SKM-1 treated with dmso at 0.1 percent for 144 hours (cell line): ENCODE data around the gene CNPY4.
"Not testable (repeated sequence)": the region's sequence is repeated elsewhere in the genome, so short reads cannot be mapped to it uniquely, and the experiment has no call there.

ENCODE experiments used
- DNase-seq: peaks from one replicate; lab custom pipeline; 2025; ENCODE audit not compliant: unreplicated experiment; lab: John Stamatoyannopoulos, UW

Gene CNPY4

DNA sequence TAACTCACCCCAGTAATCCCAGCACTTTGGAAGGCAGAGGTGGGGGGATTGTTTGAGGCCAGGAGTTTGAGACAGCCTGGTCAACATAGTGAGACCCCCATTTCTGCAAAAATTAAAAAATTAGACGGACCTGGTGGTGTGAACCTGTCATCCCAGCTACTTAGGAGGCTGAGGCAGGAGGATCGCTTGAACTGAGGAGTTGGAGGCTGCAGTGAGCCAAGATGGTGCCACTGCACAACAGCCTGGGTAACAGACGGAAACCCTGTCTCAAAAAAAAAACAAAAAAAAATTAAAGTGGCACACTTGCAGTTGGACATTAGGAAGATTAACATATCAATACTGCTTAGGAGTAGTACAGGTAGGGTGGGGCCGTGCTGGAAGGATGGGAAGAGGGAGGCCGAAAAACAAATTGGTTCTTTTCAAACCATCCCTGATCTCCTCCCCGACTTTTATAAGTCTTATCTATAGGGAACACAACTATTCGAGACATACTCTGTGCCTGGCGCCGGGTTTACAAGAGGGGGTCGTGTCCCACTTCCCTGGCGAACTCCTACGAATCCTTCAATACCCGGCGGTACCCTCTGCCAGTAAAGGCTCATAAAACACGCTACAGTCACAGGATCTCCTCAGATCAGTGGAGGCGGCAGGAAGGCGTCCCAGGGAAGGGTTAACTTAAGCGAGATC is 904 bp upstream of the CNPY4 start:
- DNase-seq, result peak; percentile 38

DNA sequence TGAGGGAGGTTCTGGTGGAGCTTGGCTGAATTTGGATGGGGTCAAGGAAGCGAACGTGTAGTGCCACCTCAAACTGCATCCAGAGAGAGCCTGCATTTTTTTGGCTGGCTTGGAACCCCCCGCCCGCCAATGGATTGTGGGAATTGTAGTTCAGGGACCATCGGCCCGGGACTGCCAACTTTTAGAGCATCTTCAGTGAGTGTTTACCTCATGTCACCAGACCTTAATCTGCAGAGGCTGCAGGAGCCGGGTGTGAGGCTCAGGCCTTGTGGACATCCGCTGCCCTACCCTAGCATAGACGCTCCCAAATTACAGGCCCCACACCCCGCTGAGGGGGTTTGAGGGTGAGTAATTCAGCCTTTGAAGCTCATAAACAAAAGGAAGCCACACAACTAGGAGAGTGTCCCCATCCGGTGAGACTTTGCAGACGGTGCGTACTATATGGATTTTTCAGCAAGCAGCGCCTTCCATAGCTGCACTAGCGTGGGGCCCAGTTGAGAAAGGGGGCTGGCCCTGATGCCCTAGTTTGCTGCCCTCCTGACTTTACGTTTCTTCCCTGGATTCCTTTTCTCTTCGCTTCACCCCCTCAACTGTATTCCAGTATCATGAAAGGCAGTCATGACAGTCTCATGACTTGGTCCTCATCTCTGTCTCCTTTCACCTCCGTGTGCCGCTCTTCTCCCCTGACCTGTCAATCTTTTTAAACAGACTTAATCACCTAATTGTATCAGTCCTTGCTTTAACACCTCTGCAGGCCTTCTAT is 717 bp downstream of the CNPY4 start:
- no peak for DNase-seq

DNA sequence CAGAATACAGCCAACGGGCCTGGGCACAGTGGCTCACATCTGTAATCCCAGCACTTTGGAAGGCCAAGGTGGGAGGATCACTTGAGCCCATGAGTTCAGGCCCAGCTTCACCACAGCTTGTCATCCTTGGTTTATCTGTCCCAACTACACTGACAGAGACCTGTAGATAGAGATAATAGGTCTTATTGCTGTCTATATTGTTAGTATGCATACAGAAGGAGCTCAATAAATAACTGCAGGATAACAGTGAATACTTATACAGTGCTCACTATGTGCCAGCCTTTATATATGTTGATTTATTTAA is 1.3 kb downstream of the CNPY4 start:
- DNase-seq, result no peak

DNA sequence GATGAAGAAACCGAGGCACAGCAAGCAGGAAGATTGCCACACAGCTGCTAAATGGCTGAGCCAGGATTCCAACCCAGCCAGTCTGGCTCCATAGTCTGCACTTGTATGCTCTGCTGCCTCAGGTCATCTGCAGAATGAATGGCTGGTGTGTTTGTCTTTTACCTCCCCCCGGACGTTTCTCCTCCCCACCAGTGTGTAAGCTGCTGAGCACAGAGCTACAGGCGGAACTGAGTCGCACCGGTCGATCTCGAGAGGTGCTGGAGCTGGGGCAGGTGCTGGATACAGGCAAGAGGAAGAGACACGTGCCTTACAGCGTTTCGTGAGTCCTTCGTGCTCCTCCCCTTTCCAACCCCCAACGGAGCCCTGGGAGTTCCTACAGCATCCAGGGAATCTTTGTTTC is 2.6 kb downstream of the CNPY4 start:
- DNase-seq, result no peak

DNA sequence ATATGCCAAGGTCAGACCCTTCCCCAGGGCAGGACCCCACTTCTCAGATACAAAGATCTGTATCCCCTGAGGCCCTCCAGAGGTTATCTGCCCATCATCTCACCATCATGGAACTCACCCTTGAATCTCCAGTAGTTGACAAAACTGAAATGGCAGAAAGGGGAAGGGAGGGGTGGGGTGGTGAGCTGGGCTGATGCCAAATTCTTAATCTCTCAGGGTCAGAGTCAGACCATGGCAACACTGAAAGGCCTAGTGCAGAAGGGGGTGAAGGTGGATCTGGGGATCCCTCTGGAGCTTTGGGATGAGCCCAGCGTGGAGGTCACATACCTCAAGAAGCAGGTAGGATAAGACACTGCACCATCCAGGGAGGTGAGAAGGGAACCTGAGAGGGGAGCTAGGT is 3.1 kb downstream of the CNPY4 start:
- DNase-seq, result no peak

DNA sequence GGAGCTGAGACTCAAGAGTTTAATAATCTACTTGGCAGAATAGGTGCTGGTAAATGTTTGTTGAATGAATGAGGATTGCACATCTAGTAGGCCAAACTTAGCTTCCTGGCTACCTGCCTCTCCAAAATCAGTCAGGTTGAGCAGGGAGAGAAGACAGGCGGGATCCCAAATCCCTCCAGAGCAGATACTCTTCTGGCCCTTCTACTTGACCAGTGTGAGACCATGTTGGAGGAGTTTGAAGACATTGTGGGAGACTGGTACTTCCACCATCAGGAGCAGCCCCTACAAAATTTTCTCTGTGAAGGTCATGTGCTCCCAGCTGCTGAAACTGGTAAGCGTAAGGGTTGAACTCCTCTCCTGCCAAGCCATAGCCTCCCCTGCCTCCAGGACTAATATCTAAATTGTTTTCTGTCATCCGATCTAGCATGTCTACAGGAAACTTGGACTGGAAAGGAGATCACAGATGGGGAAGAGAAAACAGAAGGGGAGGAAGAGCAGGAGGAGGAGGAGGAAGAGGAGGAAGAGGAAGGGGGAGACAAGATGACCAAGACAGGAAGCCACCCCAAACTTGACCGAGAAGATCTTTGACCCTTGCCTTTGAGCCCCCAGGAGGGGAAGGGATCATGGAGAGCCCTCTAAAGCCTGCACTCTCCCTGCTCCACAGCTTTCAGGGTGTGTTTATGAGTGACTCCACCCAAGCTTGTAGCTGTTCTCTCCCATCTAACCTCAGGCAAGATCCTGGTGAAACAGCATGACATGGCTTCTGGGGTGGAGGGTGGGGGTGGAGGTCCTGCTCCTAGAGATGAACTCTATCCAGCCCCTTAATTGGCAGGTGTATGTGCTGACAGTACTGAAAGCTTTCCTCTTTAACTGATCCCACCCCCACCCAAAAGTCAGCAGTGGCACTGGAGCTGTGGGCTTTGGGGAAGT is 5.1 kb downstream of the CNPY4 start:
- DNase-seq, result no peak

DNA sequence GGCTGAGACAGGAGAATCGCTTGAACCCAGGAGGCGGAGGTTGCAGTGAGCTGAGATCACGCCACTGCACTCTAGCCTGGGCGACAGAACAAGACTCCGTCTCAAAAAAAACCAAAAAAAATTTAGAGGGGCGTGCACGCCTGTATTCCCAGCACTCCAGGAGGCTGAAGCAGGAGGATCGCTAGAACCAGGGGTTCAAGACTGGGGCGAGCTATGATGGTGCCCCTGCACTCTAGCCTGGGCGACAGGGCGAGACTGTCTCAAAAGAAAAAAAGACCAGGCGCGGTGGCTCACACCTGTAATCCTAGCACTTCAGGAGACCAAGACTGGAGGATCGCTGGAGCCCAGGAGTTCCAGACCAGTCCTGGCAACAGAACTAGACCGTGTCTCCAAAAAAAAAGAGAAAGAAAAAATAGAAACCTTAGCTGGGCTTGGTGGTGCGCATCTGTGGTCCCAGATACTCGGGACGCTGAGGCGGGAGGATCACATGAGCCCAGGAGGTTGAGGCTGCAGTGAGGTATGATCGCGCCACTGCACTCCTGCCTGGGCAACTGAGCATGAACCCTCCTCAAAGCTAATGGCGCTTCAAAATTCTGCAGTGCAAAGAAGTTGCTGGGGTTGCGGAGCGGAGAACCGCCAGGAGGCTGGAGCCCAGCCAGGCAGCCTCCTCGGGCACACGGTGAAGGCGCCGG is 7.0 kb downstream of the CNPY4 start:
- DNase-seq, result no peak

DNA sequence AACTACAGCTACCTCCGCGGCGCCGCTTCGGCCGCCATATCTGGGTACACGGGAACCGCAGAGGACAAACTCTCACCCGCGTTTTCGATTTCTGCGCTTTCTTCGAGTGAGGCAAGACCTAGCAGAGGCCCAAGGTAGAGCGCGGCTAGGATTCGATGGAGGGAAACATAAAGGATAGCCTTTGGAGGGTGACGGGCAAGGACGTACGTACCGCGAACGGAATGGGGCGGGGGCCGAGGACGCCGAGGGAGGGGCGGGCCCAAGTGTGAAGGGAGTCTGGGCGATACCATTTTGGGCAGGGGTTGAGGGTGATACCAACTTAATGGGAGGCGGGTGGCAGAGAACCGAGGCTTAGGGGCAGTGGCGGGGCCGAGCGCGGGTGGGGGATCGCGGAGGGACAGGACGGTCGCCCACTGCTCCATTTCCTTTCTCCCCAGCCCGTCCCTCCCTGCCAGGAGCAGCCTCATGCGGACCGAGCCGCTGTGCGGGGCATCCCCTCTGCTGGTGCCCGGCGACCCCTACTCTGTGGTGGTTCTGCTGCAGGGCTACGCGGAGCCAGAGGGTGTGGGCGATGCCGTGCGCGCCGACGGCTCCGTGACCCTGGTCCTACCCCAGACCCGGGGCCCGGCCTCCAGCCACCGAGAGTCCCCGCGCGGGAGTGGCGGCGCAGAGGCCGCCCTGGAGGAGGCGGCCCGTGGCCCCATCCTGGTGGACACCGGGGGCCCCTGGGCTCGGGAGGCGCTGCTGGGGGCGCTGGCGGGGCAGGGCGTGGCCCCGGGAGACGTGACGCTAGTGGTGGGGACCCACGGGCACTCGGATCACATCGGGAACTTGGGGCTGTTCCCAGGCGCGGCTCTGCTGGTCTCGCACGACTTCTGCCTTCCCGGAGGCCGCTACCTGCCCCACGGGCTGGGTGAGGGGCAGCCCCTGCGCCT is 7.8 kb downstream of the CNPY4 start, which contains the start of gene MBLAC1:
Gene MBLAC1, plus strand, starts transcription at position 37 of the 935 bp plus-strand sequence. Its CDS starts 429 bp downstream, at position 466.
- DNase-seq, result peak; percentile 90

DNA sequence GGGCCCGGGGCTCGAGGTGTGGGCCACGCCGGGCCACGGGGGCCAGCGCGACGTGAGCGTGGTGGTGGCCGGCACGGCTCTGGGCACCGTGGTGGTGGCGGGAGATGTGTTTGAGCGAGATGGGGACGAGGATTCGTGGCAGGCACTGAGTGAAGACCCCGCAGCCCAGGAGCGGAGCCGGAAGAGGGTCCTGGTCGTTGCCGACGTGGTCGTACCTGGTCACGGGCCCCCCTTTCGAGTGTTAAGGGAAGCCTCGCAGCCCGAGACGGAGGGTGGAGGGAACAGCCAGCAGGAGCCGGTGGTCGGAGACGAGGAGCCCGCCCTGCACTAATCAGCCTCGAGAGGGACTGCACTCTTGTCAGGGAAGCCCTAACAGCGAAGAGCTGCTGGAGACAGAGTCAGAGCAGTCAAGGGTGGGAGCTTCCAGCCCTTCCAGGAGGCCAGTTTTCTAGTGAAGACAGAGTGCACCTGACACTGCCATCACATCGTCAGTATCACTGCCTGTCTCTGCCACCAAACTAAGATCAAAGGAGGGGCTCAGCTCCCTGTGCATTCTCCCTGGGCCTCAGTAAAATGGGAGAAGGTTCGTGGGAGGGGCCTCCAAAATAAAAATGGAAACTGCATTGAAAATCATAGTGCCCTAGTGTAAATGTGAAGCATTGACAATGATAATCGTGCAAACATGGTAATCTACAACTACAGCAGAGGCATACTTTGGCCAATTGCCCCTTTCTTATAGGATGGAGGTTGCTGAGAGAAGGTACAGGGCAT is 8.6 kb downstream of the CNPY4 start:
- no peak for DNase-seq

DNA sequence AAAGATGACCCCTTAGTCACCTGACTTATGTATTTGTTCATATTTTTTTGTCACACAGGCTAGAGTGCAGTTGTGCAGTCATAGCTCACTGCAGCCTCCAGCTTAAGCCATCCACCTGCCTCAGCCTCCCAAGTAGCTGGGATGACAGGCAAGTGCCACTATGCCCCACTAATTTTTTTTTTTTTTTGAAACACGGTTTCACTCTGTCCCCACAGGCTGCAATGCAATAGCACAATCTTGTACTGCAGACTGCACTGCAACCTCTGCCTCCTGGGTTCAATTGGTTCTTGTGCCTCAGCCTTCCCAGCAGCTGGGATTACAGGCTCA is 9.2 kb downstream of the CNPY4 start:
- no peak for DNase-seq

DNA sequence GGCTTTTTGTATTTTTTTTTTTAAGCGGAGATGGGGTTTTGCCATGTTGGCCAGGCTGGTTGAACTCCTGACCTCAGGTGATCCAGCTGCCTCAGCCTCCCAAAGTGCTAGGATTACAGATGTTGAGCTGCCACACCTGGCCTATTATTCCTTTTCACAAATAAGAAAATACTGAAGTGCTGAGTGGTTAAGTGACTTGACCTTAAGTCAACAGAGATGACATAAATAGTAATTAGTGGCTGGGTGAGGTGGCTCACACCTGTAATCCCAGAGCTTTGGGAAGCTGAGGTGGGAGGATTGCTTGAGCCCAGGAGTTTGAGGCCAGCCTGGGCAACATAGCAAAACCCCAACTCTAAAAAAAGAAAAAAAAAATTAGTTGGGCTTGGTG is 10.8 kb downstream of the CNPY4 start:
- not testable (repeated sequence) for DNase-seq

DNA sequence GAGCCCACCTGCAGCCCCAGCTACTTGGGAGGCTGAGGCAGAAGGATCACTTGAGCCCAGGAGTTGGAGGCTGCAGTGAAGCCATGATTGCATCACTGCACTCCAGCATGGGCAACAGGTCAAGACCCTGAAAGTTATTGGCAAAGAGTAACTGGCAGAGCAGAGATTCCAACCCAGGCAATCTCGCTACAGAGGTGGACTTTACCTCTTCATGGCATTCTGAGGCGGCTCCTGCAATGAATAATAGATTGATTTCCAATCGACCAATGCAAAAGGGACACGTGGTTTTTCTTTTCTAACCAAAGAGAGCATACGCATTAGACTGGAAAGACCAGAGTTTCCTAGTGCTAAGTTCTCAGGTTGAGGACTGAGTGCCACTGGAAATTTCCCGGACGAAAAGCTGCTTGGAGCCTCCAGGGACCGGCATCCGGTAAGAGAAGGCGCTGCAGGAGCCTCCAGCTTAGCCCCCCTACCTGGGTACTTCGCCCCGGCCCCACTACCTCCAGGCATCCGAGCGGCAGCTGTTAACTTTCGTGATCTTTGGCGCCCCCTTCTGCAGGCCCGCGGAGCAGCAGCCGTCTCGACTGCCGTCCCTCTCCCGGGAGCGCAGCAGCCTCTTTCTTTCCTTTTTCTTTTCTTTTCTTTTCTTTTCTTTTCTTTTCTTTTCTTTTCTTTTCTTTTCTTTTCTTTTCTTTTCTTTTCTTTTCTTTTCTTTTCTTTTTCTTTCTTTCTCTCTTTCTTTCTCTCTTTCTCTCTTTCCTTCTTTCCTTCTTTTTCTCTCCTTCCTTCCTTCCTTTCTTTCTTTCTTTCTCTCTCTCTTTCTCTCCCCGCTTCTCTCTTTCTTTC is 11.4 kb downstream of the CNPY4 start:
- peak; percentile 70 for DNase-seq

DNA sequence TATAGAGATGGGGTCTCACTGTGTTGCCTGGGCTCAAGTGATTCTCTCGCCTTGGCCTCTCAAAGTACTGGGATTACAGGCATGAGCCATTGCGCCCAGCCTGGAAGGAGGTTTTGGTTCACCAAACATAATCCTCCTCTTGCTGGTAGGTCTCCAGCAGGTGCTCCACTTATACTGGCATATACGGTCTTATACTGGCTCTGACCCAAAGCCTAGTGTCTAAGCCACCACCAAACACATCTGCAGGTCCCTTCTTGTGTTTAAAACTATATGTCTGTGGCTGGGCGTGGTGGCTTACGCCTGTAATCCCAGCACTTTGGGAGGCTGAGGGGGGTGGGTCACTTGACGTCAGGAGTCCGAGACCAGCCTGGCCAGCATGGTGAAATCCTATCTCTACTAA is 12.7 kb downstream of the CNPY4 start:
- no peak for DNase-seq

DNA sequence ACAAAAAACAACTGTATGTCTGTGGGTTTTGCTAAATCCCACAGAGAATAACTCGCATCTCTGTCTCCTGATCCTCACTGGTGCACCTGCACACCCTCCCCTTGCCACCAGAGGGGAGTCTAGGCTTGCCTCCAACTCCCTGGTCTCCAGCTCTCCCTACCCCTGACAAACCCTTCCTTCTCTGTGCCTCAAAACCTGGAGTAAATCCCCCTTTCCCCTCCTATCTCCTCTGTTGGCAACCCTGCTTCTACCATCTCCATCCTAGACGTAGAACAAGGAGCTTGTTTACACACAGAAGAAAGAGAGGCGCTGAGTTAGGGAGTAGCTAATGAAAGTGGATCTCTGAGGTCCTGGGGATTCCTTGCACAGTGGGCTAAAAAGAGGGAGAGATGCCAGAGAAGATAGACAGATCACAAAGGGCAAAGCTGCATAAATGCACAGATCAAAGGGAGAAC is 13.3 kb downstream of the CNPY4 start:
- DNase-seq, result peak; percentile 66

DNA sequence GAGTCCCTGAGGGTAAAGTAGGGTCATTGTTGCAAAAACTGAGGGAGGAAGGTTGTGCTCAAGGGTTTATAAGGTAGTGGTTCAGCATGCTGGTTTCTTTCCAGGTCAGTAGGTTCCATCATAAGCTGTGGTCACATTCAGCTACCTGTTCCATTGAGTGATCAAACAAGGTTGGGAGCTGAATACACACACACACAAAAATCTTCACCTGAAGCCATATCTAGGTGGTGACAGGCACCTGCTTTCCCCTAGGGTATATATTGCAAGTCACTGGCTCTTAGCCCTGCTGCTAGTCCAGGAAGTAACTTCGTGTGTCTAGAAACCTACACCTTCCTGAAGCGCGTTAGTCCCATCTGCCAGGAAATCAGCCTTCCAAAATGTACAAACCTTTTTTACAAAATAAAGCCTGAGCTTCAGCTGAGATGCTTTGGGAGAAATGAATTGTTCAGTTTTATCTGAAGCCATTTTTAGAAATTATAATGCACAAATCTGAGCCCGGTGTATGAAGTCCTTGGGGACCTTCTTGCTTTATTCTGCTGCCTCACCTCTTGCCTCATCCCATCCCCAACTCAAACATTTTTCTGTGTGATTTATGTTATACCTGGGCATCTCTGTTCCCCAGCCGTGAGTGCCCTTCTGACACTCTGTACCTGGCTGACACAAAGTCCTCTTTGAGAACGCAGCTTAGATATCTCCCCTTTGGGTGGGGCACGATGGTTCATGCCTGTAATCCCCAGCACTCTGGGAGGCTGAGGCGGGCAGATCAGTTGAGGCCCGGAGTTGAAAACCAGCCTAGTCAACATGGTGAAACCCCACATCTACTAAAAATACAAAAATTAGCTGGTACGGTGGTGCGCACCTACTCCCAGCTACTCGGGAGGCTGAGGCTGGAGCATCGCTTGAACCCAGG is 18.7 kb downstream of the CNPY4 start:
- DNase-seq, result no peak

DNA sequence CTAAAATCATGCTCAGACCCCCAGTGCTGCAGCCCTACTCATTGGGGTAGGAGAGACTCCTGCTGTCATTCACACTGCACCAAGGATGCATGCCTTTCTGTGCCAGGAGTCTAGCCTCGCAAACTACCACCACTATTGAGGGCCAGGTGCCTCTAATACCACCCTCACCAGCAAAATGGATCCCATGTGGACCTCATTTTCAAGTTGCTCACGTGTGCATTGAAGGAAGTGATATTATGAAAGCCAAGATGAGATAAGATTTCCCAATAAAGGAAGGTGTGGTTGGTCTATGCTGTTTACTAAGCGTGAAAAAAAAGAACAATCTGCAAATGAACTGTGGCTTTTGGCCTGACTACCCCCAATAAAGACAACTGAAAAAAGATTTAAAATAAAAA is 22.1 kb downstream of the CNPY4 start:
- DNase-seq, result peak; percentile 45

DNA sequence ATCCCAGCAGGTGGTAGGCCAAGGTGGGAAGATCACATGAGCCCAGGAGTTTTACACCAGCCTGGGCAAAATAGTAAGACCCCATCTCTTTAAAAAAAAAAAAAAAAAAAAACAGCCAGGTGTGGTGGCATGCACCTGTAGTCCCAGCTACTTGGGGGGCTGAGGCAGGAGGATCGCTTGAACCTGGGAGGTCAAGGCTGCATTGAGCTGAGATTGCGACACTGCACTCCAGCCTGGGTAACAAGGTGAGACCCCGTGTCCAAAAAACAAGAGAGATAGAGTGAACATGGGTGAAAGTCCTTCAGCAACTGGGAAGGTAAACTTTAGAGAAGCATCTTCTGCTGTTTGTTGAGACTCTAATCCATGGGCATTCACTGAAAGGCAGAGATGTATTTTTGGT is 23.0 kb downstream of the CNPY4 start:
- no peak for DNase-seq
